ENCODE results near the gene SGCD.

SGCD gene

DNA sequence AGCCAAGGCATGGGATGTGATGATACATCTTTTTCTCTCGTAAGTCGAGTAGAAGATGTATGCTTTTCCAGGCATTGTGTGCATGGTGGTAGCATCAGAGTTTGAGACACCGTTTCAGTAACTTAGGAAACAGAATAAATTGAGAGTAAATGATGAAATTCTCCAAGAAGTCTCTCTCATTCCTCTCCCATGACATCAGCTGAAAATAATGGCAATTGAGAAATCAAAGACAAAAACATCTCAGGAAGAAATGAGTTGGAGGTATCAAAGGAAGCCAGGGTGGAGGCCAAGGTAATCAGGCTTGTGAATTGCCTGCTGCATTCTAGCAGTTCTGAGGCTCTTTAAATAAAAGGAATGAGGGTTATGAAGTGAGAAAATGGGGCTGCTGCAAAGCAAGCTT is 53.9 kb downstream of the SGCD start:
- H3K27ac ChIP-seq = no peak overlapping the region
- ChIA-PET POLR2A (ENCODE audit: low non-redundant PET) (no interaction called here), CTCF (no interaction called here)
- TF ChIP-seq, protein P1, sequence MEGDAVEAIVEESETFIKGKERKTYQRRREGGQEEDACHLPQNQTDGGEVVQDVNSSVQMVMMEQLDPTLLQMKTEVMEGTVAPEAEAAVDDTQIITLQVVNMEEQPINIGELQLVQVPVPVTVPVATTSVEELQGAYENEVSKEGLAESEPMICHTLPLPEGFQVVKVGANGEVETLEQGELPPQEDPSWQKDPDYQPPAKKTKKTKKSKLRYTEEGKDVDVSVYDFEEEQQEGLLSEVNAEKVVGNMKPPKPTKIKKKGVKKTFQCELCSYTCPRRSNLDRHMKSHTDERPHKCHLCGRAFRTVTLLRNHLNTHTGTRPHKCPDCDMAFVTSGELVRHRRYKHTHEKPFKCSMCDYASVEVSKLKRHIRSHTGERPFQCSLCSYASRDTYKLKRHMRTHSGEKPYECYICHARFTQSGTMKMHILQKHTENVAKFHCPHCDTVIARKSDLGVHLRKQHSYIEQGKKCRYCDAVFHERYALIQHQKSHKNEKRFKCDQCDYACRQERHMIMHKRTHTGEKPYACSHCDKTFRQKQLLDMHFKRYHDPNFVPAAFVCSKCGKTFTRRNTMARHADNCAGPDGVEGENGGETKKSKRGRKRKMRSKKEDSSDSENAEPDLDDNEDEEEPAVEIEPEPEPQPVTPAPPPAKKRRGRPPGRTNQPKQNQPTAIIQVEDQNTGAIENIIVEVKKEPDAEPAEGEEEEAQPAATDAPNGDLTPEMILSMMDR (conservative IDR thresholded peaks at IDR 0.05; ENCODE audit: low read depth) = no peak
- DNase-seq (ENCODE audit: low spot score) = no peak

DNA sequence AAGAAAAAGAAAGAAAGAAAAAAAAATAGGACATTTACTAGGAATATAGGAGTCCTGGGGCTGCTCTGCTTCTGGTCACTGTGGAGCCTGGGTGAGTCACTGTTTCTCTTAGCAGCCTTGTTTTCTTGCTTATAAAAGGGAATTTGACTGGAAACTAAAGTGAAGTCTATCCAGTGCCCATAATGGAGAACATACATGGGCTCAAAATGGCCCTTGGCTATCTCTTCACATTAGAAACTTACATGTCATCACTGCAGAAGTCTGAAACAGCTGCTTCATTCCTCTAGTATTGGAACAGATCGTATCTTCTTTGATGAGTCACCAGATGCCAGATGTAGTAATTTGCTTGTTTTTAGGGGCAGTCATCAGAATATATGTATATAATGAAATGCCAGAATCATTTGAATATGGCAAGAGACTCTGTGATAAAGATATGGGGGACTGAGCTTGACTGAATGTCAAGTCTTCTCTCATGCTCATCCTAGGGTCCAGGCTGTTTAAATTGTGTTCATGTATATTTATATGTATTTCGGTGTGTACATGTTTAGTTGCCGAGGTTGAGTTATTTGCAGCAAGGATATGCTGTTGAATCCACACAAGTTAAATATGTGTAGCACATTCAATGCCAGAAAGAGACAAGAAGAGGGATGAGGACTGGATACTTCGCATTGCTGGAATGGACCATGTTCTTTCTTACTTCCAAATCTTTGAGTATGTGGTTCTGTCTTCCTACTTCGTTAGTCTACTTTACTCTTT is 56.7 kb downstream of the SGCD start:
- no peak overlapping the region for H3K27ac ChIP-seq
- ChIA-PET POLR2A (ENCODE audit: low non-redundant PET) (no interaction called here), CTCF (no interaction called here)
- no peak for DNase-seq (ENCODE audit: low spot score)
- TF ChIP-seq, protein P1 (conservative IDR thresholded peaks at IDR 0.05; ENCODE audit: low read depth) = no peak

DNA sequence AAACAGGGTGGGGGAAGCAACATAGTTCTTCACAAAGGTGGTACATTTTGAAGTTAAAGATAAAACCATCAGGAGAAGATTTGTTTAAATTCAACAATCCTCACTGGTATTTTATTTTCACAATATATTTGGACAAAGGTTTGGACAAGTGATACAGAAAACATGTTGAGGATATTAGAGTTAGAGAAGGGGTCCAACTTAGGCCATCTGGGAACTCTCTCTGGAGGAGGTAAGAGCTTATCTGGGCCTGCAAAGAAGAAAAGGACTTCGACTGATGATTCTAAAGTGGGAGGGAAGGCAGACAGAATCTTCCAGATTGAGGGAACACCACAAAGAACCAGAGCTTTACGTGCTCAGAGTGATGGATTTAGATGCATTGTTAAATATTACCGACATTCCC is 58.5 kb downstream of the SGCD start:
- no peak for DNase-seq (ENCODE audit: low spot score)
- ChIA-PET POLR2A (ENCODE audit: low non-redundant PET) (no interaction called here), CTCF (interaction anchor here (0.6 kb wide), 1 partner anchor 16 kb away, joined by 3 read pairs; no protein-coding TSS in a partner anchor)
- TF ChIP-seq, protein P1 (conservative IDR thresholded peaks at IDR 0.05; ENCODE audit: low read depth) = no peak
- H3K27ac ChIP-seq = no peak overlapping the region

DNA sequence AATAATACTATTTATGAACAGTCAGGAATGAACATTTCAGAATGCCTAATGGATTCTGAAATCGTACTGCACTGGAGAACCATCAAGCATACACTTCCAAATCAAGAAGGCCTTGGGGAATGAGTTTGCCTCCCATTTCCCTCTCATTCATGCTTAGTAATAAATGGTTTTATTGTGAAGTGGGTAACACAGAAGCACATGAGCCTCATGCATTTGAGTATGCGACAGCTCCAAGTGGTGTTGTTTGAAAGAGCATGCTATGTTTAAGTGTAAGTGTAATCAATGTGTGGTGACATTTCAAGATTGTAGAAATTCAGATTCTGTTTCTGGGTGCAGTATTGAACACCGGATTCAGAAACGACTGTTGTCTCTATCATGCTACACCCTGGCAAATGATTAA is 60.0 kb downstream of the SGCD start:
- ChIA-PET POLR2A (ENCODE audit: low non-redundant PET) (no interaction called here), CTCF (no interaction called here)
- no peak overlapping the region for H3K27ac ChIP-seq
- TF ChIP-seq, protein P1 (conservative IDR thresholded peaks at IDR 0.05; ENCODE audit: low read depth) = no peak
- no peak for DNase-seq (ENCODE audit: low spot score)

DNA sequence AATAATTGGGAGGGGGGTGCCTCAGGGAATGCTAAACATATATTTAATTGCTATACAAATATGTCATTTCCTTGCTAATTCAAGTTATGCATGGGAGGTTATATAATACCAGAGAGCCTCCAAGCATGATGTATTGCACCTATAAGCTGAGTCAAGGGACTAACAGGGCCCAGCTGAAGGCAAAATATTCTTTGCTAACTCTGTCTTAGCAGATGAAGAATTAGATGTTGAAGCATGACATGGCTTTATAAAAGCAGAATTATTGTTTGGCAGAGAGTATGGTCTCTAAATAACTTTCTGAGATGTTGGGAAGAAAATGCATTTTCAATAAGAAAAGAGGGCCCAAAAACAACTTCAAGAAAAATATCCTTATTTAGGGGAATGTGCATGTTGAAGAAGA is 60.4 kb downstream of the SGCD start:
- ChIA-PET CTCF (no interaction called here), POLR2A (ENCODE audit: low non-redundant PET) (no interaction called here)
- no peak overlapping the region for H3K27ac ChIP-seq
- TF ChIP-seq, protein P1 (conservative IDR thresholded peaks at IDR 0.05; ENCODE audit: low read depth) = no peak
- DNase-seq (ENCODE audit: low spot score) = no peak

DNA sequence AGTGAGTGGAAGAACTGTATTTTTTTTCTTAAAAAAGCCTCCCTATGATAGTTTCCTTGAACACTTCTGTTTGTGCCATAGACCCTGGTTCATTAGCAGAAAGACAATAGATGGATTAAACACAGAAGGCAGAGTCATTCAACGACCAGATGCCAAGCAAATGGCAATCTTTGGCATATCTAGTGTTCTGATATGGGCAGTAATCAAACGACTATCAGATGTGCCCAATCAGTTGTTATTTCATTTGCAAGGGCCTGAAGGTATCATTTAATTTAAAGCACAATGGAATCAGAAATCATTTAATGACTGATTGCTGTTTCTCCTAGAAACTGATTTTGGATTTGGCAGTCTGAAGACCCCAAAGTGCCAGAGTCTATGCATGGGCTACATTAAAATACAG is 61.3 kb downstream of the SGCD start:
- DNase-seq (ENCODE audit: low spot score) = no peak
- no peak overlapping the region for H3K27ac ChIP-seq
- ChIA-PET POLR2A (ENCODE audit: low non-redundant PET) (no interaction called here), CTCF (no interaction called here)
- TF ChIP-seq, protein P1 (conservative IDR thresholded peaks at IDR 0.05; ENCODE audit: low read depth) = no peak

All from RWPE1 (cell line).